Activated B cell treated with CpG ODN at 0.5 μM for 24 hours (primary cell): ENCODE results near the gene BCL2L15. TPM values are rescaled to one million over a fixed set of nuclear protein-coding genes. Genes with fewer than 3 reads are reported as not detected.

ENCODE experiments used
- ATAC-seq: fragments of 200-7000 bp; cut with Tn5 transposase; one replicate; pipeline ENCODE4 v1.10.0; 2021; ENCODE audit warnings: low read depth, mild to moderate bottlenecking, moderate library complexity
- CTCF ChIA-PET: fragments of 350-600 bp; sonication (Branson Sonifier 250); formaldehyde crosslinking; loops from one replicate; lab custom pipeline; 2021; ENCODE audit warnings: antibody characterized with exemption; lab: Charles Lee
- POLR2A ChIA-PET: fragments of 350-600 bp; sonication (Branson Sonifier 250); formaldehyde crosslinking; loops from one replicate; lab custom pipeline; 2021; ENCODE audit warnings: antibody characterized with exemption; lab: Charles Lee
- DNase-seq: peaks from one replicate; pipeline ENCODE4 v3.0.0; 2022
- H3K27ac Mint-ChIP-seq: one replicate; pipeline ENCODE4 v1.8.0; 2020; ENCODE audit warnings: mixed read lengths
- H3K27me3 Mint-ChIP-seq: one replicate; pipeline ENCODE4 v1.8.0; 2021; ENCODE audit warnings: mixed read lengths
- H3K36me3 Mint-ChIP-seq: one replicate; pipeline ENCODE4 v1.8.0; 2021; ENCODE audit warnings: low read depth, mixed read lengths
- H3K4me1 Mint-ChIP-seq: one replicate; pipeline ENCODE4 v1.8.0; 2021; ENCODE audit warnings: mixed read lengths
- H3K4me3 Mint-ChIP-seq: one replicate; pipeline ENCODE4 v1.8.0; 2020; ENCODE audit warnings: mild to moderate bottlenecking, mixed read lengths
- H3K9me3 Mint-ChIP-seq: one replicate; pipeline ENCODE4 v1.8.0; 2020; ENCODE audit warnings: mixed read lengths
- CTCF ChIP-seq: fragments of 200-600 bp; IDR thresholded peaks from one replicate; pipeline ENCODE4 v1.8.0; 2022; ENCODE audit warnings: antibody characterized with exemption, mild to moderate bottlenecking
- intact Hi-C: fragments of 100-400 bp; cut with micrococcal nuclease; formaldehyde crosslinking; loops from one replicate; pipeline ENCODE4 v1.15.1; 2024
- total RNA-seq: library from RNA; stranded (reverse); gene quantifications from 2 replicates; pipeline ENCODE4 v1.2.3, GENCODE V29; 2022

Gene BCL2L15
- total RNA-seq, 1 donor from 2014 or later, result 3.7 TPM

GRCh38 chr1:113922957-113923356 is 35.6 kb upstream of the BCL2L15 start:
- TF ChIP-seq CTCF, result no peak
- intact Hi-C loops, result loop anchor here (10.0 kb wide), 1 partner anchor 1208 kb away; the partner anchor contains the start of gene PPM1J
- ATAC-seq (no peak), DNase-seq (no peak)
- H3K4me1 Mint-ChIP-seq, result peaks cover 4% of the 10 kb centered on the region
- CTCF ChIA-PET, result no interaction called here
- POLR2A ChIA-PET, result no interaction called here
- H3K27me3 Mint-ChIP-seq, result no peaks in the 10 kb centered on the region
- H3K9me3 Mint-ChIP-seq, result no peaks in the 10 kb centered on the region
- no peaks in the 10 kb centered on the region for H3K36me3 Mint-ChIP-seq
- H3K27ac Mint-ChIP-seq, result no peak overlapping the region
- H3K4me3 Mint-ChIP-seq, result no peak overlapping the region

GRCh38 chr1:113918243-113918642 is 30.9 kb upstream of the BCL2L15 start:
- H3K27ac Mint-ChIP-seq, result no peak overlapping the region
- H3K4me1 Mint-ChIP-seq, result no peaks in the 10 kb centered on the region
- ChIA-PET POLR2A (no interaction called here), CTCF (no interaction called here)
- TF ChIP-seq CTCF, result no peak
- intact Hi-C loops, result no loop called here
- H3K36me3 Mint-ChIP-seq, result no peaks in the 10 kb centered on the region
- ATAC-seq (no peak), DNase-seq (no peak)
- no peak overlapping the region for H3K4me3 Mint-ChIP-seq
- H3K9me3 Mint-ChIP-seq, result no peaks in the 10 kb centered on the region
- H3K27me3 Mint-ChIP-seq, result no peaks in the 10 kb centered on the region

- no peaks in the 10 kb centered on the region for H3K4me1 Mint-ChIP-seq
- DNase-seq (no peak), ATAC-seq (no peak)
- ChIA-PET POLR2A (no interaction called here), CTCF (no interaction called here)
- no peaks in the 10 kb centered on the region for H3K9me3 Mint-ChIP-seq
- H3K27me3 Mint-ChIP-seq, result no peaks in the 10 kb centered on the region
- intact Hi-C loops, result no loop called here
- H3K27ac Mint-ChIP-seq, result no peak overlapping the region
- H3K36me3 Mint-ChIP-seq, result peaks cover under 1% of the 10 kb centered on the region
- H3K4me3 Mint-ChIP-seq, result no peak overlapping the region
- no peak for TF ChIP-seq CTCF
Observed at GRCh38 chr1:113917400-113918082, 30.2 kb upstream of the BCL2L15 start.

GRCh38 chr1:113916974-113917373 is 29.6 kb upstream of the BCL2L15 start:
- DNase-seq, result no peak
- Mint-ChIP-seq H3K27ac (no peak overlapping the region), H3K4me1 (no peaks in the 10 kb centered on the region), H3K27me3 (no peaks in the 10 kb centered on the region), H3K4me3 (no peak overlapping the region), H3K36me3 (peaks cover 2% of the 10 kb centered on the region), H3K9me3 (no peaks in the 10 kb centered on the region)
- no peak for TF ChIP-seq CTCF
- ChIA-PET CTCF (no interaction called here), POLR2A (no interaction called here)
- ATAC-seq, result no peak
- intact Hi-C loops, result no loop called here

- Mint-ChIP-seq H3K36me3 (peaks cover 26% of the 10 kb centered on the region), H3K27ac (no peak overlapping the region), H3K9me3 (no peaks in the 10 kb centered on the region), H3K4me1 (no peaks in the 10 kb centered on the region), H3K27me3 (no peaks in the 10 kb centered on the region), H3K4me3 (no peak overlapping the region)
- intact Hi-C loops, result no loop called here
- ChIA-PET POLR2A (interaction anchor here (1.5 kb wide), 1 partner anchor 15 kb away, joined by 4 read pairs; the partner anchor contains the start of gene HIPK1), CTCF (interaction anchor here (1.5 kb wide), 1 partner anchor 78 kb away, joined by 3 read pairs; no protein-coding TSS in a partner anchor)
- no peak for ATAC-seq
- no peak for DNase-seq
- no peak for TF ChIP-seq CTCF
Observed at GRCh38 chr1:113913887-113914664, 26.7 kb upstream of the BCL2L15 start.
